SK-N-MC (cell line): ENCODE results near the gene CNPY4.

Source experiments
- DNase-seq: peaks from one replicate; pipeline ENCODE4 v3.0.0-alpha.2; 2011; ENCODE audit warnings: low read depth, low spot score
- H3K27ac ChIP-seq: fragments of 200-600 bp; sonication (generic); 2 replicates; pipeline ENCODE4 v1.5.1; 2016; ENCODE audit warnings: mixed run types
- H3K36me3 ChIP-seq: fragments of 200-600 bp; sonication (generic); 2 replicates; pipeline ENCODE4 v1.6.1; 2017; ENCODE audit warnings: antibody characterized with exemption, low read length, mixed read lengths; ENCODE audit not compliant: insufficient read depth
- H3K4me3 ChIP-seq: fragments of 200-600 bp; sonication (generic); 2 replicates; pipeline ENCODE4 v1.5.1; 2016
- H3K9ac ChIP-seq: fragments of 200-600 bp; sonication (generic); 2 replicates; pipeline ENCODE4 v1.8.0; 2017; ENCODE audit warnings: mixed run types, mixed read lengths; ENCODE audit not compliant: insufficient read length
- H3K9me3 ChIP-seq: fragments of 200-600 bp; sonication (generic); 2 replicates; pipeline ENCODE4 v1.6.1; 2017; ENCODE audit warnings: low read depth, mild to moderate bottlenecking, antibody characterized with exemption, low read length, moderate library complexity, mixed read lengths
- EZH2 ChIP-seq: fragments of 200-600 bp; sonication (generic); IDR thresholded peaks from one replicate; pipeline ENCODE4 v1.6.1; 2017; ENCODE audit warnings: antibody characterized with exemption
- FOXP2 ChIP-seq: optimal IDR thresholded peaks from 2 replicates; pipeline ENCODE3; 2011; ENCODE audit warnings: mild to moderate bottlenecking, moderate library complexity; ENCODE audit not compliant: insufficient read depth; ENCODE audit errors: extremely low read length, control extremely low read depth
- POLR2AphosphoS5 ChIP-seq: IDR thresholded peaks from 2 replicates; pipeline ENCODE4 v1.6.1; 2012; ENCODE audit warnings: mild to moderate bottlenecking, low read depth, low read length, borderline replicate concordance

The CNPY4 gene

DNA sequence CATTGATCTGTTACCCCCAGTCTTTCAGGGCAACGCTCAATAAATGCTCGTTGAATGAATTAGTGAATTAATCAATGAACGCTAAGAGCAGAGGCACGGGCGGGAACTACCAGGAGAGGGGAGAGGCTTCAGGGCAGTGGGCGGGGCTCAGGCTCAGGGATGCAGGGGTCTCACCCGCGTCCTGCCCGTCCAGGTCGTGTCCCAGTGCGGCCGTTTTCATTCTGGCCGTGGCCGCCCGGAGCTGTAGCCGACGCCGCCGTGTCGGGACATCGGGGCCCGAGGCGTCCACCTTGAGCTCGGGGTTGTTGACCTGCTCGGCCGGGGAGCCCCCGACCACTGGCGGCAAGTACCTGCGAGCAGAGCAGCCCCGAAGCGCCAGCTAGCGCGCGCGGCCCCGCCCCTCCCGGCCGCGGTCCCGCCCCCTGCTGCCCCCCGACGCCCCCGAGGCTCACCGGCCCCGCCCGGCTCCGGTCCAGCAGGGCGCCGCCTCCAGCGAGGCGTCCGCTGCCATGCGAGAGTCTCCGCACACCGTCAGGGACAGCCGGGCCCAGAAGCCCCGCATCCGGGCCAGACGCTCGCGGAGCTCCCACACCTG is 51.8 kb downstream of the CNPY4 start:
- no peak for TF ChIP-seq FOXP2
- TF ChIP-seq EZH2 = no peak
- TF ChIP-seq POLR2AphosphoS5 = no peak
- DNase-seq = no peak
- H3K36me3 ChIP-seq = peaks cover 16% of the 10 kb centered on the region; the same call in 1 of the 2 replicates
- H3K4me3 ChIP-seq = no peak overlapping the region
- no peak overlapping the region for H3K27ac ChIP-seq
- no peak overlapping the region for H3K9ac ChIP-seq
- H3K9me3 ChIP-seq = no peaks in the 10 kb centered on the region

DNA sequence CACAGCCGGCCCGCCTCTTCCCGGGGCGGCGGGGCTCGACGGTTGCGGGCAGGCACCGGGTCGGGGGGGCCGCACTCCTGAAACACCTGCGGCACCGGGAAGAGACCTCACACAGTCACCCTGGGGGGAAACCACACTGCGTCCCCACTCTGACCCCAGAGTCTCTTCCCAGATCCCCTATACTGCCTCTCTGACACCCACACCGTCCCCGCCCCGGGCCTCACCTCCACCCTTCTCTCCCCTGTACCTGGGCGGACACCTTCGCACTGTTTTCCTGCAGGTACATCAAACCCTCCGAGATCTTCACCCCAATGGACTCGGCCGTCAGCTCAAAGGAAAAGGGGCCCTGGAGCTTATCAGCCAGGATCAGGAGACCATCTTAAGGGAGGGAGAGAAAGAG is 52.4 kb downstream of the CNPY4 start:
- Histone ChIP-seq H3K9ac (no peak overlapping the region), H3K27ac (no peak overlapping the region), H3K4me3 (no peak overlapping the region), H3K36me3 (peaks cover 16% of the 10 kb centered on the region; the same call in 1 of the 2 replicates), H3K9me3 (no peaks in the 10 kb centered on the region)
- no peak for DNase-seq
- TF ChIP-seq EZH2 = no peak
- TF ChIP-seq POLR2AphosphoS5 = no peak; the same call in 1 of the 2 replicates
- no peak for TF ChIP-seq FOXP2

DNA sequence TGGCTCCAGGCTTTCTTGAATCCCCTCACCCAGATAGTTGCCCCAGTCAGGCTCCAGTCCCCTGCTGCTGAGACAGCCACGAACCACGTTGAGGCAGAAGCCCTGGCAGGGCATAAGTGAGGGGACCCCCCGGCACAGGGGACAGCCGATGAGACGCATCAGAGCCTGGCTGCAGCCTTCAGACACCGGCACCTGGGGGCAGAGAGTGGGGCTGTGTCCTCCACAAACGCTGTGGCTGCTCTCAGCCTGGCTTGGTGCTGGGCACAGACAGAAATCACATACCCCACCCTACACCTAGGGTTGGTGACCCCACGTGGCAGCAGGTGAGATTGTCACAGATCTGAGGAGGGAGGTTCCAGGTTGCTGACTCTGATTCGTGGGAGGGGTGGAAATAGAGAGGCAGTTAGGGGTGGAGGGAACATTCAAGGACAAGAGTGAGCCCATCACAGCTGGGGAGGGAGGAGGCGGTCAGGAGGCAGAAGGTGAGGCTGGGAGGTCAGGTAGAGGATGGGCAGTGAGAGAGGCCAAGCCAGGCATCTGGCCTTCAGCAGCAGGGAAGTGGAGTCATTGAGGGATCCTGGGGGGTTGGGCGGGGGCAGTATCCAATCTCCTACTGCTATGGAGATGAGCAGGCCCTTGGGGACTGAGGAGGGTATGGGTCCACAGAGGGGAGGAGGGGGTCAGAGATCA is 54.5 kb downstream of the CNPY4 start:
- Histone ChIP-seq H3K4me3 (no peak overlapping the region), H3K36me3 (peaks cover 16% of the 10 kb centered on the region; the same call in 1 of the 2 replicates), H3K9me3 (no peaks in the 10 kb centered on the region), H3K27ac (no peak overlapping the region), H3K9ac (no peak overlapping the region)
- TF ChIP-seq FOXP2 (no peak), EZH2 (no peak), POLR2AphosphoS5 (no peak)
- no peak for DNase-seq

DNA sequence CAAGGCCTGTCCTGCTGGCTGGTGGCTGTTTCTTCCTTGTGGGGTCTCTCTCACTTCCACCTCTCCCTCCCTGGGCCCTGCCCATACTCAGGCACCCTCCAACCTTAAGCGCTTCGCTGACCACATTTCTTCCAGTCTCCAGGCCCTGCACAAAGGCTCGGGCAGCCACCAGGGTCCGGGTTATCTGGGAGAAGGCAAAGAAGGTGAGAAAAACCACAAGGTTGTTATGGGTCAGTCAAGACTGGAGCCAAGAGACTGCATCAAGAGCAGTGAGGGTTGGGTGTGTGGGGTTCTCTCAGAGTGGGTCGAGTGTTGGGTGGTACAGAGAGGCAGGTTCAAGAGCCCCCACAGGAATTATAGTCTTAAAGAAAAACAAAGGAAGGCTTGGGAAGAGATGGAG is 55.1 kb downstream of the CNPY4 start:
- TF ChIP-seq EZH2 (no peak), POLR2AphosphoS5 (no peak), FOXP2 (no peak)
- no peak overlapping the region for H3K9ac ChIP-seq

More for the DNA sequence above, 55.1 kb downstream of the CNPY4 start:
- no peak for DNase-seq
- Histone ChIP-seq H3K27ac (no peak overlapping the region), H3K36me3 (peaks cover 16% of the 10 kb centered on the region; the same call in 1 of the 2 replicates), H3K4me3 (no peak overlapping the region), H3K9me3 (no peaks in the 10 kb centered on the region)
